HepG2 (cell line): ENCODE data around the gene WNT2B. TPM values are rescaled to one million over a fixed set of nuclear protein-coding genes. Genes with fewer than 3 reads are reported as not detected.
A peak's percentile ranks its signal among the peaks of the same experiment; 100 is the strongest.

Experiments used
- ATAC-seq: fragments of 200-7000 bp; cut with Tn5 transposase; 3 replicates; pipeline ENCODE4 v1.9.1; 2020; ENCODE audit warnings: mild to moderate bottlenecking, moderate library complexity
- BruUV-seq: library from RNA; stranded (reverse); fragments of 400-500 nt; replicated peaks from 2 replicates; lab custom pipeline; 2021; lab: Mats Ljungman, UMichigan
- CTCF ChIA-PET: fragments of 300-600 bp; formaldehyde crosslinking; extraction: SDS; loops from one replicate; lab custom pipeline; 2021; ENCODE audit warnings: low total read pairs, inconsistent platforms, low intra/inter-chr PET ratio; lab: Yijun Ruan, JAX
- POLR2A ChIA-PET: fragments of 350-600 bp; sonication (Branson Sonifier 250); formaldehyde crosslinking; loops from one replicate; lab custom pipeline; 2020; ENCODE audit warnings: antibody characterized with exemption, inconsistent platforms; lab: Yijun Ruan, JAX
- DNase-seq: peaks from one replicate; pipeline ENCODE4 v3.0.0-alpha.2; 2015; ENCODE audit warnings: low spot score
- FAIRE-seq: peaks from 3 replicates; lab custom pipeline; 2011; peaks lifted over from hg19 to GRCh38; lab: Jason Lieb, UNC
- H2AFZ ChIP-seq: one replicate; pipeline ENCODE4 v1.6.1; 2011; ENCODE audit warnings: low read length, inconsistent platforms
- H3K27ac ChIP-seq: fragments of 300-600 bp; 3 replicates; pipeline ENCODE4 v1.8.0; 2011; ENCODE audit warnings: mixed run types, mild to moderate bottlenecking, mixed read lengths, low read length, inconsistent platforms; ENCODE audit not compliant: insufficient read depth; ENCODE audit errors: extremely low read length
- H3K27me3 ChIP-seq, 2 experiments: fragments of 200-600 bp in 1 of 2; 2 replicates in 1 of 2; 3 replicates in 1 of 2; pipeline versions ENCODE4 v1.6.0 to v1.8.0; 2011; ENCODE audit warnings: low read length in 2 of 2, mild to moderate bottlenecking in 2 of 2, moderate library complexity in 2 of 2, inconsistent platforms in 1 of 2; ENCODE audit not compliant: insufficient read depth in 2 of 2, control insufficient read depth in 1 of 2
- H3K36me3 ChIP-seq, 2 experiments: fragments of 200-600 bp in 1 of 2; replicated peaks in 1 of 2; 2 replicates in 1 of 2; 3 replicates in 1 of 2; pipeline versions ENCODE4 v1.5.1 to v1.8.0; 2011; ENCODE audit warnings: low read length in 2 of 2, inconsistent platforms in 1 of 2; ENCODE audit not compliant: insufficient read depth in 2 of 2, control insufficient read depth in 1 of 2
- H3K4me1 ChIP-seq: 2 replicates; pipeline ENCODE4 v1.5.1; 2012; ENCODE audit warnings: low read length, inconsistent platforms; ENCODE audit not compliant: insufficient read depth
- H3K4me2 ChIP-seq: 2 replicates; pipeline ENCODE4 v1.6.0; 2011; ENCODE audit warnings: low read depth, low read length, inconsistent platforms
- H3K4me3 ChIP-seq, 3 experiments: fragments of 200-600 bp in 1 of 3; sonication (generic), shearing (Covaris generic) in 1 of 3; replicated peaks in 1 of 3; 2 replicates each; pipeline ENCODE4 v1.5.1; 2011 to 2016; ENCODE audit warnings: low read length in 3 of 3, inconsistent platforms in 2 of 3, low read depth in 2 of 3, mild to moderate bottlenecking in 2 of 3, control low read depth in 1 of 3, mixed read lengths in 1 of 3; ENCODE audit not compliant: insufficient read depth in 1 of 3
- H3K79me2 ChIP-seq: one replicate; pipeline ENCODE4 v1.6.1; 2011; ENCODE audit warnings: low read length, inconsistent platforms; ENCODE audit not compliant: insufficient read depth
- H3K9ac ChIP-seq: 2 replicates; pipeline ENCODE4 v1.6.0; 2011; ENCODE audit warnings: mild to moderate bottlenecking, low read depth, low read length, inconsistent platforms; ENCODE audit not compliant: insufficient read depth
- H3K9me3 ChIP-seq: 2 replicates; pipeline ENCODE4 v1.5.1; 2012; ENCODE audit warnings: mild to moderate bottlenecking, low read length
- H4K20me1 ChIP-seq: 2 replicates; pipeline ENCODE4 v1.6.0; 2011; ENCODE audit warnings: inconsistent platforms, mild to moderate bottlenecking, low read length, moderate library complexity; ENCODE audit not compliant: insufficient read depth
- EED ChIP-seq: sonication (generic); formaldehyde crosslinking; IDR thresholded peaks from 2 replicates; pipeline ENCODE4 v1.5.0; 2020; ENCODE audit warnings: mild to moderate bottlenecking, missing genetic modification reagents
- HNRNPLL ChIP-seq: fragments of 200-400 bp; formaldehyde crosslinking; IDR thresholded peaks from 2 replicates; pipeline ENCODE4 v1.6.1; 2017; ENCODE audit warnings: mild to moderate bottlenecking, low read depth, low read length; ENCODE audit not compliant: poor library complexity, severe bottlenecking
- IKZF1 ChIP-seq: fragments of 450-650 bp; IDR thresholded peaks from 2 replicates; pipeline ENCODE4 v1.7.1; 2016
- NFAT5 ChIP-seq: sonication (generic); formaldehyde crosslinking; IDR thresholded peaks from 2 replicates; pipeline ENCODE4 v1.4.0; 2020; ENCODE audit warnings: missing genetic modification reagents
- YY1 ChIP-seq: IDR thresholded peaks from 2 replicates; pipeline ENCODE4 v1.6.1; 2011; ENCODE audit warnings: low read length, low read depth, moderate library complexity, mild to moderate bottlenecking; ENCODE audit not compliant: insufficient read depth, insufficient replicate concordance
- ZBTB33 ChIP-seq: sonication (generic); formaldehyde crosslinking; IDR thresholded peaks from 2 replicates; pipeline ENCODE4 v1.4.0; 2020; ENCODE audit warnings: missing genetic modification reagents
- ZNF136 ChIP-seq: sonication (generic); formaldehyde crosslinking; IDR thresholded peaks from 2 replicates; pipeline ENCODE4 v1.8.1; 2022; ENCODE audit warnings: low read depth, mild to moderate bottlenecking, moderate library complexity, missing genetic modification reagents
- ZNF687 ChIP-seq: sonication (generic); formaldehyde crosslinking; IDR thresholded peaks from 2 replicates; pipeline ENCODE4 v1.5.1; 2020; ENCODE audit warnings: mild to moderate bottlenecking, missing genetic modification reagents, moderate library complexity
- ZNF777 ChIP-seq: sonication (generic); formaldehyde crosslinking; IDR thresholded peaks from 2 replicates; pipeline ENCODE4 v1.4.0; 2020; ENCODE audit warnings: missing genetic modification reagents
- ZNF790 ChIP-seq: sonication (generic); formaldehyde crosslinking; IDR thresholded peaks from 2 replicates; pipeline ENCODE4 v1.8.0; 2022; ENCODE audit warnings: missing genetic modification reagents, mild to moderate bottlenecking, borderline replicate concordance
- ZNF83 ChIP-seq: sonication (generic); formaldehyde crosslinking; IDR thresholded peaks from 2 replicates; pipeline ENCODE4 v1.4.0; 2020; ENCODE audit warnings: missing genetic modification reagents, mild to moderate bottlenecking, borderline replicate concordance
- ZSCAN29 ChIP-seq: sonication (generic); formaldehyde crosslinking; conservative IDR thresholded peaks from 2 replicates; pipeline ENCODE4 v1.4.0; 2020; ENCODE audit warnings: mild to moderate bottlenecking, missing genetic modification reagents
- WGBS: methylation state at CpG from one replicate; pipeline ENCODE4 v1.1.6; 2017; ENCODE audit warnings: low lambda C conversion rate; 5-methylcytosine and 5-hydroxymethylcytosine counted together
- in situ Hi-C: cut with HindIII; loops from 2 replicates; pipeline ENCODE4 v1.10.0; 2017; ENCODE audit warnings: low pct_unique_long_range_greater_than_20kb; ENCODE audit not compliant: extremely low pct_ligation_motif_present
- intact Hi-C: fragments of 100-400 bp; cut with micrococcal nuclease; formaldehyde crosslinking; loops from one replicate; pipeline ENCODE4 v1.10.0; 2022; ENCODE audit not compliant: unreplicated experiment
- polyA plus RNA-seq, 8 experiments: library from polyadenylated mRNA; depleted of rRNA in 3 of 8; stranded (reverse) in 7 of 8; unstranded in 1 of 8; fragments of >200 nt; fragmentation: Illumina TruSeq in 4 of 8; extraction: Trizol in 4 of 8; gene quantifications; 2 replicates each; pipeline versions ENCODE4 v1.2.1 to v1.2.3, GENCODE V29; 2011 to 2016; ENCODE audit warnings: low read depth in 4 of 8, missing spikeins in 1 of 8, mixed read lengths in 1 of 8; ENCODE audit not compliant: insufficient read depth in 1 of 8
- total RNA-seq, 5 experiments: library from RNA; depleted of rRNA; stranded (reverse); fragments of >200 nt; fragmentation: Illumina TruSeq; extraction: Trizol; gene quantifications; 2 replicates each; pipeline ENCODE4 v1.2.3, GENCODE V29; 2016; ENCODE audit warnings: low read depth in 1 of 5

Gene WNT2B
- total and polyA plus RNA-seq, 2 of the 13 experiments (the other 11 are each of a cell fraction or from before 2014, with no cell fraction given) = 0.11 to 0.32 TPM

GRCh38 chr1:112509005-112509659 lies 367 bp downstream of the WNT2B start:
- ChIA-PET POLR2A (no interaction called here), CTCF (no interaction called here)
- Histone ChIP-seq H3K79me2 (no peaks in the 10 kb centered on the region), H3K27me3 (peaks cover 9 to 79% of the 10 kb centered on the region in 2 experiments; a peak in 4 of 5 replicates), H3K27ac (no peak overlapping the region), H3K4me3 (peak overlapping the region; percentile 30 to 69 (median 41); a peak in 2 of 6 replicates), H3K36me3 (no peaks in the 10 kb centered on the region), H2AFZ (no peak overlapping the region), H3K9me3 (no peaks in the 10 kb centered on the region), H3K4me1 (peaks cover 14% of the 10 kb centered on the region), H3K9ac (no peak overlapping the region), H4K20me1 (peaks cover 2% of the 10 kb centered on the region; the same call in 1 of the 2 replicates), H3K4me2 (peak overlapping the region; percentile 90)
- BruUV-seq = no TSS peak
- ATAC-seq = peak; percentile 39
- no peak for DNase-seq
- intact Hi-C loops = no loop called here
- no peak for FAIRE-seq
- in situ Hi-C loops = loop anchor here (10.0 kb wide), 1 partner anchor 196 kb away; the partner anchor contains the start of gene RHOC
- 54% methylated on average over 19 of the region's 66 CpGs for WGBS
- TF ChIP-seq NFAT5 (CRISPR knock-in tag) = no peak
- TF ChIP-seq ZBTB33 (CRISPR knock-in tag) = 0 out of 2 replicates have a peak, but pooled peaks have one; percentile 6
- TF ChIP-seq ZNF777 (CRISPR knock-in tag) = peak; percentile 90; the same call in 1 of the 2 replicates
- TF ChIP-seq YY1 = peak; percentile 11
- 0 out of 2 replicates have a peak, but pooled peaks have one; percentile 12 for TF ChIP-seq EED (CRISPR knock-in tag)
- TF ChIP-seq ZNF687 = peak; percentile 38
- TF ChIP-seq IKZF1 = no peak
- TF ChIP-seq ZNF83 = no peak
- peak; percentile 69 for TF ChIP-seq HNRNPLL
- TF ChIP-seq ZSCAN29 (CRISPR knock-in tag) = peak; percentile 98
- no peak for TF ChIP-seq ZNF790 (CRISPR knock-in tag)
- no peak for TF ChIP-seq ZNF136 (CRISPR knock-in tag)
